ENCODE results near the gene TRIM41. TPM values are rescaled to one million over a fixed set of nuclear protein-coding genes. Genes with fewer than 3 reads are reported as not detected.

The TRIM41 gene
- total RNA-seq, 1 donor: 12.7 TPM

- no peak for TF ChIP-seq CTCF (IDR thresholded peaks at IDR 0.05; ENCODE audit: insufficient read depth, low read length)
- no peak overlapping the region for H3K4me3 ChIP-seq (ENCODE audit: low read depth, low read length)
- DNase-seq (ENCODE audit: low read depth): no peak
Observed at GRCh38 chr5:181219262-181220177, 3.6 kb upstream of the TRIM41 start.

- no peak overlapping the region for H3K4me3 ChIP-seq (ENCODE audit: low read depth, low read length)
- TF ChIP-seq CTCF (IDR thresholded peaks at IDR 0.05; ENCODE audit: insufficient read depth, low read length): no peak
- no peak for DNase-seq (ENCODE audit: low read depth)
Observed at GRCh38 chr5:181220178-181220515, 2.9 kb upstream of the TRIM41 start.

GRCh38 chr5:181221105-181221791, 1.8 kb upstream of the TRIM41 start:
- DNase-seq (ENCODE audit: low read depth): no peak
- H3K4me3 ChIP-seq (ENCODE audit: low read depth, low read length): peak overlapping the region; percentile 18
- TF ChIP-seq CTCF (IDR thresholded peaks at IDR 0.05; ENCODE audit: insufficient read depth, low read length): no peak

GRCh38 chr5:181221792-181222629, 1.1 kb upstream of the TRIM41 start:
- peak; percentile 94 for DNase-seq (ENCODE audit: low read depth)
- peak overlapping the region; percentile 95 for H3K4me3 ChIP-seq (ENCODE audit: low read depth, low read length)
- TF ChIP-seq CTCF (IDR thresholded peaks at IDR 0.05; ENCODE audit: insufficient read depth, low read length): no peak

- TF ChIP-seq CTCF (IDR thresholded peaks at IDR 0.05; ENCODE audit: insufficient read depth, low read length): no peak
- H3K4me3 ChIP-seq (ENCODE audit: low read depth, low read length): peak overlapping the region; percentile 95
- no peak for DNase-seq (ENCODE audit: low read depth)
Observed at GRCh38 chr5:181222630-181223057, 437 bp upstream of the TRIM41 start.

- TF ChIP-seq CTCF (IDR thresholded peaks at IDR 0.05; ENCODE audit: insufficient read depth, low read length): no peak
- DNase-seq (ENCODE audit: low read depth): no peak
- peak overlapping the region; percentile 95 for H3K4me3 ChIP-seq (ENCODE audit: low read depth, low read length)
Observed at GRCh38 chr5:181223729-181224389, 778 bp downstream of the TRIM41 start.

All from fibroblast of the aortic adventitia (primary cell).